GM12874 (cell line): Measurements from ENCODE around the gene PHRF1.

Experiments used
- CTCF ChIP-seq: IDR thresholded peaks from 2 replicates; pipeline ENCODE4 v1.5.1; 2011; ENCODE audit warnings: low read depth, mild to moderate bottlenecking, control low read depth, low read length, moderate library complexity; ENCODE audit not compliant: insufficient read depth

Gene PHRF1

GRCh38 chr11:587978-588380 lies 11.7 kb downstream of the PHRF1 start:
- no peak for TF ChIP-seq CTCF

GRCh38 chr11:589798-590197 lies 13.5 kb downstream of the PHRF1 start:
- TF ChIP-seq CTCF: no peak

GRCh38 chr11:590997-591396 lies 14.7 kb downstream of the PHRF1 start:
- no peak for TF ChIP-seq CTCF

- no peak for TF ChIP-seq CTCF
Observed at GRCh38 chr11:592501-592900, 16.2 kb downstream of the PHRF1 start.

- TF ChIP-seq CTCF: no peak
Observed at GRCh38 chr11:592918-593317, 16.6 kb downstream of the PHRF1 start.

- no peak for TF ChIP-seq CTCF
Observed at GRCh38 chr11:593347-593746, 17.1 kb downstream of the PHRF1 start.

GRCh38 chr11:595400-595799 lies 19.1 kb downstream of the PHRF1 start:
- TF ChIP-seq CTCF: no peak

- TF ChIP-seq CTCF: no peak
Observed at GRCh38 chr11:596374-596773, 20.1 kb downstream of the PHRF1 start.
